ES-I3 (cell line): ENCODE data around the gene EMB.
"Not testable (repeated sequence)": the region's sequence is repeated elsewhere in the genome, so short reads cannot be mapped to it uniquely, and the experiment has no call there.

Source experiments
- H3K36me3 ChIP-seq: 2 replicates; pipeline ENCODE4 v1.6.1; 2013; ENCODE audit warnings: mild to moderate bottlenecking, low read length, control low read depth, moderate library complexity; ENCODE audit not compliant: insufficient read depth
- H3K4me1 ChIP-seq: 2 replicates; pipeline ENCODE4 v1.6.1; 2013; ENCODE audit warnings: mild to moderate bottlenecking, control low read depth, low read length; ENCODE audit not compliant: insufficient read depth
- H3K9ac ChIP-seq: 2 replicates; pipeline ENCODE4 v1.6.1; 2013; ENCODE audit warnings: low read depth, mild to moderate bottlenecking, low read length, moderate library complexity
- H3K9me3 ChIP-seq: 2 replicates; pipeline ENCODE4 v1.6.1; 2013; ENCODE audit warnings: mild to moderate bottlenecking, low read length, moderate library complexity; ENCODE audit not compliant: control insufficient read depth, insufficient read depth

The EMB gene

GRCh38 chr5:50440651-50441492 lies at the start of gene EMB:
Gene EMB, minus strand, starts transcription at chr5:50441288. Its CDS starts 137 bp downstream, at chr5:50441151.
- H3K4me1 ChIP-seq: no peaks in the 10 kb centered on the region
- peak within 1 kb of the TSS; percentile 78 for H3K9ac ChIP-seq
- H3K9me3 ChIP-seq: no peaks in the 10 kb centered on the region
- H3K36me3 ChIP-seq: no peaks in the 10 kb centered on the region

GRCh38 chr5:50489491-50489890 lies 48.4 kb upstream of the EMB start:
- not testable (repeated sequence) for H3K9me3 ChIP-seq, H3K4me1 ChIP-seq, H3K9ac ChIP-seq, H3K36me3 ChIP-seq

GRCh38 chr5:50478790-50479189 lies 37.7 kb upstream of the EMB start:
- H3K9ac ChIP-seq, H3K4me1 ChIP-seq, H3K9me3 ChIP-seq, H3K36me3 ChIP-seq: not testable (repeated sequence)

GRCh38 chr5:50476549-50476948 lies 35.5 kb upstream of the EMB start:
- no peak overlapping the region for H3K9ac ChIP-seq
- H3K4me1 ChIP-seq: no peaks in the 10 kb centered on the region
- H3K36me3 ChIP-seq: no peaks in the 10 kb centered on the region
- H3K9me3 ChIP-seq: no peaks in the 10 kb centered on the region

- H3K9me3 ChIP-seq, H3K36me3 ChIP-seq, H3K9ac ChIP-seq, H3K4me1 ChIP-seq: not testable (repeated sequence)
These were observed 23.9 kb upstream of the EMB start for GRCh38 chr5:50465015-50465414.

GRCh38 chr5:50463726-50464125 lies 22.6 kb upstream of the EMB start:
- H3K4me1 ChIP-seq: no peaks in the 10 kb centered on the region

GRCh38 chr5:50463047-50463446 lies 22.0 kb upstream of the EMB start:
- Histone ChIP-seq H3K9me3 (no peaks in the 10 kb centered on the region), H3K4me1 (no peaks in the 10 kb centered on the region), H3K9ac (no peak overlapping the region), H3K36me3 (no peaks in the 10 kb centered on the region)

More at GRCh38 chr5:50463726-50464125, 22.6 kb upstream of the EMB start:
- no peaks in the 10 kb centered on the region for H3K36me3 ChIP-seq
- no peak overlapping the region for H3K9ac ChIP-seq
- no peaks in the 10 kb centered on the region for H3K9me3 ChIP-seq

GRCh38 chr5:50462579-50462978 lies 21.5 kb upstream of the EMB start:
- H3K9me3 ChIP-seq, H3K36me3 ChIP-seq, H3K4me1 ChIP-seq, H3K9ac ChIP-seq: not testable (repeated sequence)

- H3K9ac ChIP-seq, H3K36me3 ChIP-seq, H3K9me3 ChIP-seq, H3K4me1 ChIP-seq: not testable (repeated sequence)
These were observed 17.3 kb upstream of the EMB start for GRCh38 chr5:50458372-50458771.

- H3K36me3 ChIP-seq, H3K9me3 ChIP-seq, H3K9ac ChIP-seq, H3K4me1 ChIP-seq: not testable (repeated sequence)
These were observed 8.2 kb upstream of the EMB start for GRCh38 chr5:50449241-50449640.

GRCh38 chr5:50447941-50448340 lies 6.9 kb upstream of the EMB start:
- H3K4me1 ChIP-seq: no peaks in the 10 kb centered on the region
- no peaks in the 10 kb centered on the region for H3K9me3 ChIP-seq
- no peaks in the 10 kb centered on the region for H3K36me3 ChIP-seq
- no peak overlapping the region for H3K9ac ChIP-seq

GRCh38 chr5:50447228-50447627 lies 6.1 kb upstream of the EMB start:
- Histone ChIP-seq H3K4me1 (no peaks in the 10 kb centered on the region), H3K36me3 (no peaks in the 10 kb centered on the region), H3K9ac (no peak overlapping the region), H3K9me3 (no peaks in the 10 kb centered on the region)

GRCh38 chr5:50445296-50445949 lies 4.3 kb upstream of the EMB start:
- Histone ChIP-seq H3K9me3 (no peaks in the 10 kb centered on the region), H3K4me1 (no peaks in the 10 kb centered on the region), H3K36me3 (no peaks in the 10 kb centered on the region), H3K9ac (no peak overlapping the region)

GRCh38 chr5:50442559-50443539 lies 1.8 kb upstream of the EMB start:
- not testable (repeated sequence) for H3K36me3 ChIP-seq, H3K4me1 ChIP-seq, H3K9me3 ChIP-seq, H3K9ac ChIP-seq
